Measurements from ENCODE around the gene LSM14B. TPM values are rescaled to one million over a fixed set of nuclear protein-coding genes. Genes with fewer than 3 reads are reported as not detected.

The LSM14B gene
- total RNA-seq, 1 experiment from 2014 or later, result 61.5 TPM

DNA sequence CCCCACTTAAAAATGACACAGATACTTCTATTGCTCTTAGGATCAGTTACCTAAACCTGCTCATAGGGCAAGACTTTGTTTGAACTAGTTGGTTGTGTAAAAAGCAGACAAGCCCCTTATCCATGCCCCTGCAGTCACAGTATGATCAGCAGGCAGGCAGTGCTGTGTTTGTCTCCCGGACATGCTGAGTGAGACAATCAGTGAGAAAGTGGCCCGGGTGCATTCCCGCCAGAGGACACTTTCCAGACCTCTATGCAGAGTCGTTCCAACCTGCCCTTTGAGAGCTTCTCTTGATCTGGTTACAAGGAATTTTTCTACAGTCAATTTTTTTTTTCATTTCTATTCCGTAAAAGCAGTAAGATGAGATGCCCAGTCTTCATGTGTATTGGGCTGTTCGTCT is 6.2 kb downstream of the LSM14B start:
- TF ChIP-seq, protein P1, sequence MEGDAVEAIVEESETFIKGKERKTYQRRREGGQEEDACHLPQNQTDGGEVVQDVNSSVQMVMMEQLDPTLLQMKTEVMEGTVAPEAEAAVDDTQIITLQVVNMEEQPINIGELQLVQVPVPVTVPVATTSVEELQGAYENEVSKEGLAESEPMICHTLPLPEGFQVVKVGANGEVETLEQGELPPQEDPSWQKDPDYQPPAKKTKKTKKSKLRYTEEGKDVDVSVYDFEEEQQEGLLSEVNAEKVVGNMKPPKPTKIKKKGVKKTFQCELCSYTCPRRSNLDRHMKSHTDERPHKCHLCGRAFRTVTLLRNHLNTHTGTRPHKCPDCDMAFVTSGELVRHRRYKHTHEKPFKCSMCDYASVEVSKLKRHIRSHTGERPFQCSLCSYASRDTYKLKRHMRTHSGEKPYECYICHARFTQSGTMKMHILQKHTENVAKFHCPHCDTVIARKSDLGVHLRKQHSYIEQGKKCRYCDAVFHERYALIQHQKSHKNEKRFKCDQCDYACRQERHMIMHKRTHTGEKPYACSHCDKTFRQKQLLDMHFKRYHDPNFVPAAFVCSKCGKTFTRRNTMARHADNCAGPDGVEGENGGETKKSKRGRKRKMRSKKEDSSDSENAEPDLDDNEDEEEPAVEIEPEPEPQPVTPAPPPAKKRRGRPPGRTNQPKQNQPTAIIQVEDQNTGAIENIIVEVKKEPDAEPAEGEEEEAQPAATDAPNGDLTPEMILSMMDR (conservative IDR thresholded peaks at IDR 0.05), result no peak
- TF ChIP-seq EZH2 (IDR thresholded peaks at IDR 0.05; ENCODE audit: low read depth), result no peak
- no peaks in the 10 kb centered on the region for H3K27me3 ChIP-seq (ENCODE audit: insufficient read depth, low read depth)
- H4K20me1 ChIP-seq (ENCODE audit: insufficient read depth), result peaks cover 24% of the 10 kb centered on the region
- 0 out of 2 replicates have a peak, but pooled peaks cover 3% of the 10 kb centered on the region for H3F3A ChIP-seq (ENCODE audit: insufficient read depth, low read depth)
- H3K27ac ChIP-seq, result no peak overlapping the region
- no TSS peak for BruUV-seq (replicated peaks)
- ChIA-PET POLR2A (ENCODE audit: unreplicated experiment) (interaction anchor here (0.7 kb wide), 1 partner anchor 14 kb away, joined by 4 read pairs; no protein-coding TSS in a partner anchor), CTCF (interaction anchor here (0.6 kb wide), 1 partner anchor 74 kb away, joined by 3 read pairs; no protein-coding TSS in a partner anchor)
- H3K4me3 ChIP-seq, result no peak overlapping the region
- peaks cover 35% of the 10 kb centered on the region for H3K36me3 ChIP-seq (ENCODE audit: low read depth)
- no peak for DNase-seq
- no peak overlapping the region for H2AFZ ChIP-seq
- no peak overlapping the region for H3K4me2 ChIP-seq
- no peaks in the 10 kb centered on the region for H3K9me3 ChIP-seq (ENCODE audit: insufficient read depth, low read depth)
- intact Hi-C loops (cut with micrococcal nuclease; ENCODE audit: unreplicated experiment), result no loop called here
- H3K79me2 ChIP-seq (ENCODE audit: low read depth), result peaks cover 20% of the 10 kb centered on the region
- no peaks in the 10 kb centered on the region for H3K9me2 ChIP-seq (ENCODE audit: insufficient read depth)
- peaks cover 10% of the 10 kb centered on the region for H3K4me1 ChIP-seq (replicated peaks; ENCODE audit: insufficient read depth)

DNA sequence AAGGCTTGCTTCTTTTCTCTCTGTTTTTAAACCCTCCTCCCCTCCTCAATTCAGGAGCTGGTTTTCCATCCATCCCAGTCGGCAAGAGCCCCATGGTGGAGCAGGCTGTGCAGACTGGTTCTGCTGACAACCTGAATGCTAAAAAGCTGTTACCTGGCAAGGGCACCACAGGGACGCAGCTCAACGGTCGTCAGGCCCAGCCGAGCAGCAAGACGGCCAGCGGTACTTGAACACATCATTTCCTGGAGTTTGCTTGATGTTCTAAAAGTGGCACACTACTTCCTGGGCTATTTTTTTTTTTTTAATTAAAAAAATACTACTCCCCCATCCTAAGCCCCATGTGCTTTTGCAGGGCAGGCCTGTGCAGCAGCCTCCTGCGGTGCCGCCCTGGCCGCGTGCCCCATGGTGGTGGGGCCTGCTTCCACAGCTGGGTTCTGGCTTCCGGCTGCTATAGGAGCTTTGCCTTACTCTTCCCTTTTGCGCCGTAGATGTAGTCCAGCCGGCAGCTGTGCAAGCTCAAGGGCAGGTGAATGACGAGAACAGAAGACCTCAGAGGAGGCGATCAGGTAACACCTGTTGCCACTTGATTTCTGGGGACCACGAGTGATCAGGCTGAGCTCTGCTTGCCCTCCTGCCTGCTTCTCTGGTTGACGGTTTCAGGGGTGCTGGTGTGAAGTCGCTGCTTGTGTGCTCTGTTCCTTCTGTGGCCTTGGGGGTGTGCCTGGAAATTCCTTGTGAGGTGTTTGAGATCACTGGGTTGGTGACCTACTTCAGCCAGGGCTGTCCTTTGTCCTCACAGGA is 7.7 kb downstream of the LSM14B start:
- Histone ChIP-seq H3K79me2 (ENCODE audit: low read depth) (peaks cover 7% of the 10 kb centered on the region), H3K4me1 (replicated peaks; ENCODE audit: insufficient read depth) (no peaks in the 10 kb centered on the region), H3K36me3 (ENCODE audit: low read depth) (peaks cover 38% of the 10 kb centered on the region), H3K27ac (no peak overlapping the region), H3K9me3 (ENCODE audit: insufficient read depth, low read depth) (no peaks in the 10 kb centered on the region), H3K9me2 (ENCODE audit: insufficient read depth) (no peaks in the 10 kb centered on the region), H3K4me2 (no peak overlapping the region), H2AFZ (no peak overlapping the region), H3K4me3 (no peak overlapping the region), H3K27me3 (ENCODE audit: insufficient read depth, low read depth) (no peaks in the 10 kb centered on the region), H3F3A (ENCODE audit: insufficient read depth, low read depth) (peaks cover 7% of the 10 kb centered on the region; the same call in 1 of the 2 replicates), H4K20me1 (ENCODE audit: insufficient read depth) (peaks cover 12% of the 10 kb centered on the region)
- ChIA-PET CTCF (interaction anchor here (1.0 kb wide), 1 partner anchor 119 kb away, joined by 3 read pairs; no protein-coding TSS in a partner anchor), POLR2A (ENCODE audit: unreplicated experiment) (no interaction called here)
- intact Hi-C loops (cut with micrococcal nuclease; ENCODE audit: unreplicated experiment), result no loop called here
- TF ChIP-seq EZH2 (IDR thresholded peaks at IDR 0.05; ENCODE audit: low read depth), result no peak
- TF ChIP-seq, protein P1 (conservative IDR thresholded peaks at IDR 0.05), result no peak
- no peak for DNase-seq
- BruUV-seq (replicated peaks), result no TSS peak

DNA sequence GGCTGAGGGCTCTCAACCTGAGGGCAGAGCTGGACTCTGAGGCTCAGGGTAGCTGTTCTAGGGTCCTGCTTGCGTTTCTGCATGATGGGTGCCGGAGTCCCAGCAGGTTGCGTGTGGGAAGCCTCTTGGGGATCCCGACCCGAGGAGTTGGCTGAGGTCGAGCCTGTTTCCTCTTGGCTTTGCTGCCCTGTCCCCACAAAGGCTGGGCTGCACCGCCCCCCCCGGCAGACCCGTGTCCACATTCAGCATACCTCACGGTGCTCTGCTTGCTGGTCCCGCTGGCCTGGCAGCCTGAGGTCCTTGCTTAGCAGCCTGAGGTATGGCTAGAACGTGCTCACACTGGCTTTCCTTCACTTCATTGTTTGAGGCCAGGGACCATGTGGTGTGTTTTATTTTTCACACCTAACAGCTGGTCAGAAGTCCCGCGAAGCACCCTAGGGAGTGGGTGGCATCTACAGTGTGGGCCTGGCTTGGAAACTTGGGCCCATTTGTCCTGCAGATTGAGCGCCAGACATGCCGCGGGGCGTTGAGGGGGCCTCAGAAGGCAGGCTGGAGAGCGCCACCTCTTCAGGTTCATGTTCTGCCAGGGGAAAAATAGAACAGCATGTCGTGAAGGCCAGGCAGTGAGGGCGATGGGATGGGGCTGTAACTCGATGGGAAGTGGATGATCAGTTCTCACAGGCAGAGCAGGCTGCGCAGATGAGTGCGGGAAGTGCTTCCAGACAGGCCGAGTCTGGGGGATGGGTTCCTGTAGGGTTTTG is 9.5 kb downstream of the LSM14B start:
- H2AFZ ChIP-seq, result no peak overlapping the region
- no peaks in the 10 kb centered on the region for H3K4me1 ChIP-seq (replicated peaks; ENCODE audit: insufficient read depth)
- peaks cover 15% of the 10 kb centered on the region for H4K20me1 ChIP-seq (ENCODE audit: insufficient read depth)
- no peak overlapping the region for H3K27ac ChIP-seq
- H3K27me3 ChIP-seq (ENCODE audit: insufficient read depth, low read depth), result no peaks in the 10 kb centered on the region
- no peak overlapping the region for H3K4me2 ChIP-seq
- no peaks in the 10 kb centered on the region for H3K9me3 ChIP-seq (ENCODE audit: insufficient read depth, low read depth)
- intact Hi-C loops (cut with micrococcal nuclease; ENCODE audit: unreplicated experiment), result no loop called here
- no peaks in the 10 kb centered on the region for H3K9me2 ChIP-seq (ENCODE audit: insufficient read depth)
- H3K4me3 ChIP-seq, result no peak overlapping the region
- no peaks in the 10 kb centered on the region for H3K79me2 ChIP-seq (ENCODE audit: low read depth)
- TF ChIP-seq EZH2 (IDR thresholded peaks at IDR 0.05; ENCODE audit: low read depth), result no peak
- TF ChIP-seq, protein P1 (conservative IDR thresholded peaks at IDR 0.05), result no peak
- peaks cover 27% of the 10 kb centered on the region for H3K36me3 ChIP-seq (ENCODE audit: low read depth)
- CTCF ChIA-PET, result no interaction called here
- POLR2A ChIA-PET (ENCODE audit: unreplicated experiment), result no interaction called here
- no peak for DNase-seq
- BruUV-seq (replicated peaks), result no TSS peak
- peaks cover 25% of the 10 kb centered on the region for H3F3A ChIP-seq (ENCODE audit: insufficient read depth, low read depth)
